Activated naive CD4-positive, alpha-beta T cell treated with anti-CD3 and anti-CD28 coated beads, Interleukin-2, amount 50 U/mL, for 72 hours (primary cell): Measurements from ENCODE around the gene TSNAXIP1. TPM values are rescaled to one million over a fixed set of nuclear protein-coding genes. Genes with fewer than 3 reads are reported as not detected.
"Not testable (repeated sequence)": the region's sequence is repeated elsewhere in the genome, so short reads cannot be mapped to it uniquely, and the experiment has no call there.

ENCODE experiments used
- ATAC-seq, 2 donors: fragments of 150-1000 bp; cut with Tn5 transposase; 2 replicates each; pipeline ENCODE4 v1.10.0; 2021; ENCODE audit warnings: mild to moderate bottlenecking in 2 of 2, moderate library complexity in 2 of 2
- DNase-seq, 2 donors: peaks; one replicate each; pipeline ENCODE4 v3.0.0; 2021 to 2022; ENCODE audit warnings: low spot score in 2 of 2
- H3K27ac Mint-ChIP-seq, 2 donors: one replicate each; pipeline ENCODE4 v1.8.0; 2022; ENCODE audit warnings: mild to moderate bottlenecking in 2 of 2, mixed read lengths in 2 of 2
- H3K36me3 Mint-ChIP-seq, 2 donors: one replicate each; pipeline ENCODE4 v1.8.0; 2022; ENCODE audit warnings: mixed read lengths in 2 of 2
- H3K9me3 Mint-ChIP-seq, 2 donors: one replicate each; pipeline ENCODE4 v1.8.0; 2022; ENCODE audit warnings: mixed read lengths in 2 of 2
- total RNA-seq, 2 donors: library from RNA; stranded (reverse); gene quantifications; one replicate each; pipeline ENCODE4 v1.2.3, GENCODE V29; 2022

Gene TSNAXIP1
- total RNA-seq, 2 donors from 2014 or later: 0.35 TPM; not detected in 1

DNA sequence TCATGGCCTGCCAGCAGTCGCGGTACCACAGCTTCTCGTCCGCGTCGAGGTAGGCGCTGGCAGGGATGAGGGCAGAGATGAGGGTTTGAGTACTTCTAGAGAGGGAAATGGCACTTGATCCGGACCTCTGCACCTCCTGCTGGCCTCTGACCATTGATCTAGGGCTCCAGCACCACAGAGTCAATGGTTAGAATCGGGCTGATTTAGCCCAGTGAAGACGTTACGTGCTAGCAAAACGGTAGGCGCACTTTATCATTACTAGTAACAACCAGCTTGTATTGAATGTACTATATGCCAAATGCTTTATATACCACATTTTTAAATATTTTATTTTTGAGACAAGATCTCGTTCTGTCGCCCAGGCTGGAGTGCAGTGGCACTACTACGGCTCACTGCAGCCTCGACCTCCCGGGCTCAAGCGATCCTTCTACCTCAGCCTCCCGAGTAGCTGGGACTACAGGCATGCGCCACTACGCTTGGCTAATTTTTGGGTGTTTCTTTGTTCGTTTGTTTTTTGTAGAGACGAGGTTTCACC, 526 bp downstream of the TSNAXIP1 start:
- peaks cover 11 to 23% of the 10 kb centered on the region in 2 donors for H3K36me3 Mint-ChIP-seq
- ATAC-seq (no peak), DNase-seq (no peak)
- H3K9me3 Mint-ChIP-seq: no peaks in the 10 kb centered on the region
- H3K27ac Mint-ChIP-seq: peak overlapping the region; percentile 86 to 99

DNA sequence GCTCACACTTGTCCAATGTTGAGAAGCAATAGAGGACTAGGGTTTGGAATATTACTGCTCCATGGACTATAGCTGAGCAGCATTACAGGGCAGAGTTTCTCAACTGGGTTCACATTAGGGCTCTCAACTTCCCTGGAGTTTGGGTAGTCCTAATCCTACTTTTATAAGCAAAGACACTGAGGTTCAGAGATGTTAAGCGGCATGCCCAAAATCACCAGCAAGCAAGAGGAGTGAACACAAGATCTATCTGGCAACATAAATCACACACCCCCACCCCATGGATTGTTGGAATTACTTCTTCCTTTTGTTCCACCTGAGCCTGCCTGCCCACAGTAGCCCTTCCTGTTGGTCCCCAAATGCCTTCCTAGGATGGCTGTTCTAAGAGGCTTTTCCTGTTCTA, 5.2 kb downstream of the TSNAXIP1 start:
- Mint-ChIP-seq H3K27ac (no peak overlapping the region), H3K36me3 (no peaks in the 10 kb centered on the region), H3K9me3 (no peaks in the 10 kb centered on the region)
- DNase-seq: no peak
- no peak for ATAC-seq

DNA sequence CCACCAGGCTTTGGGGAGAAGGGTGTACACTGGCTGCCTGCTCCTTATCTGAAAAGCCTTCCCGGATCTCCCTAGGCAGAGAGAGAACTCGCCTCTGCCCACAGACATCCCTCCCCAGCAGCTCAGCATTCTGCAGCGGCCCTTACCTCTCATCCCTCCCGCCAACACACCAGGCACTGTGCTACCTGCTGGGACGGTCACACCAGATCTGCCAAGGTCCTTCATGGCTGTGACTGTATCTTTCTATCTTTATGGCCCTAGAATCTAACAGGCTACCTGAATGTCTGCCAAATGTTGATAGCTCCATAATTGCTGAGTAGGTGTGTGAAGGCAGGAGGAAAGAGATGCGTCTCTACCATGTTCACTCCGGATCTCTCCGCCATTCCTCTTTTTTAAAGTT, 7.9 kb downstream of the TSNAXIP1 start:
- Mint-ChIP-seq H3K27ac (no peak overlapping the region), H3K9me3 (no peaks in the 10 kb centered on the region), H3K36me3 (no peaks in the 10 kb centered on the region)
- ATAC-seq (no peak), DNase-seq (no peak)

DNA sequence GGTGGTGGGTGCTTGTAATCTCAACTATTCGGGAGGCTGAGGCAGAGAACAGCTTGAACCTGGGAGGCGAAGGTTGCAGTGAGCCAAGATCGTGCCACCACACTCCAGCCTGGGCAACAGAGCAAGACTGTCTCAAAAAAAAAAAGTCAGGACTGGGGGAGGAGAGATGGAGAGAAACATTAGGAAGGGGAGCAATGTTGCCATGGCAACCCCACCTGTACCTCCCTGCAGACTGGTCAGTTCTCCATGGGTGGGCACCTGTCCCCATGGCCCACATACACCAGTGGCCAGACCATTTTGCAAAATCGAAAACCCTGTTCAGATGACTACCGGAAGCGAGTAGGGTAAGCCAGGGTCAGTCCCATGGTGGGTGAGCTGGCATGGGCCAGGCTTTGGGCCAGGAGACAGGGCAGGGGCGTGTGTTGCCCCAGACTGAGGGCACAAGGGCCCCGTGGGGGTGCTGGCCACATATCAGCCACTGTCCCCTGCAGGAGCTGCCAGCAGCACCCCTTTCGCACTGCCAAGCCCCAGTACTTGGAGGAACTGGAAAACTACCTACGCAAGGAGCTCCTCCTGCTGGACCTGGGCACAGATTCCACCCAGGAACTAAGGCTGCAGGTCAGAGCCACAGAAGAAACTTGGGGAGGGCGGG, 14.0 kb downstream of the TSNAXIP1 start:
- Mint-ChIP-seq H3K27ac (peak overlapping the region in 1 of 2 donors; percentile 79), H3K36me3 (no peaks in the 10 kb centered on the region), H3K9me3 (no peaks in the 10 kb centered on the region)
- no peak for DNase-seq
- no peak for ATAC-seq

DNA sequence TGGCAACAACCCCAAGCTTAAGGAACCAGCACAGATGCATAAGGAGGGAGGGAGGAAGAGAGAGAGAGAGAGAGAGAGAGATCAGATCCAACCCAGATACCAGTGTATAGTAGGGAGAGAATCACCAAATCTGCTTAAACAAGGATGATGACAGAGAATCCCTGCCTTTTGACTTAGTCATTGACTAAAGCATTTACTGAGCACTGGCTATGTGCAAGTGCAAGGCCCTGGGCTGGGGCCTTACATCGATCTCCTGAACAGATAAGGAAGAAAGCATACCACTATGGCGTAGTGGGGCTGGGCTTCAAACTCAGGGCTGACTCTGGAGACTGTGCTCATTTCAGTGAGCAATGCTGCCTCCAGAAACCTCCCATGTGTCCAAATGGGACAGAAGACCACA, 15.8 kb downstream of the TSNAXIP1 start:
- no peak for ATAC-seq
- H3K9me3 Mint-ChIP-seq: no peaks in the 10 kb centered on the region
- peak overlapping the region in 1 of 2 donors; percentile 18 for H3K27ac Mint-ChIP-seq
- no peaks in the 10 kb centered on the region for H3K36me3 Mint-ChIP-seq
- DNase-seq: no peak

DNA sequence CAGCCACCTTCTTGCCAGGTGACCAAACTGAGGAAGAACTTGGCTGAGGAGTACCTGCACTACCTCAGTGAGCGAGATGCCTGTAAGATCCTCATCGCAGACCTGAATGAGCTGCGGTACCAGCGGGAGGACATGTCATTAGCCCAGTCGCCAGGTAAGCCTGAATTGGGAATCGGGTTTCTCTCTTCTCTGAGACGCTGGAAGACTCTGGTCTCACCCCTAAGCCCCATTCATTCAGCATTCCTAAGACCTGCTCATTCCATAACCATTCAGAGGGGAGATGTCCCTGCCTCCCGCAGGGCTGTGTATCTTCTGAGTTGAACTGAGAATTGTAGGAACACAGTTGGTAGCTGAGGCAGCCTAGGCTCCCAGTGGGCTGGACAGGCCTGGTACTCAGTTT, 18.4 kb downstream of the TSNAXIP1 start:
- no peaks in the 10 kb centered on the region for H3K9me3 Mint-ChIP-seq
- DNase-seq (no peak), ATAC-seq (no peak)
- no peak overlapping the region for H3K27ac Mint-ChIP-seq
- no peaks in the 10 kb centered on the region for H3K36me3 Mint-ChIP-seq

DNA sequence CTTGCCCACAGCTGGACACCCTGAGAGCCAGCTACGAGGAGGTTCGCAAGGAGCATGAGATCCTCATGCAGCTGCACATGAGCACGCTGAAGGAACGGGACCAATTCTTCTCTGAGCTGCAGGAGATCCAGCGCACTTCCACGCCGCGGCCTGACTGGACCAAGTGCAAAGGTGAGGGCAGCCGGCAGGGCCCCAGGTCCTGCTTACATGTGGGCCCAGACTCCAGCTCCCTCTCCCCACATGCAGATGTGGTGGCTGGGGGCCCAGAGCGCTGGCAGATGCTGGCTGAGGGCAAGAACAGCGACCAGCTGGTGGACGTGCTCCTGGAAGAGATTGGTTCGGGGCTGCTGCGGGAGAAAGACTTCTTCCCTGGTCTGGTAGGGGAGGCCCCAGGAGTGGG, 19.2 kb downstream of the TSNAXIP1 start:
- H3K27ac Mint-ChIP-seq: no peak overlapping the region
- no peak for ATAC-seq
- DNase-seq: no peak
- H3K36me3 Mint-ChIP-seq: no peaks in the 10 kb centered on the region
- no peaks in the 10 kb centered on the region for H3K9me3 Mint-ChIP-seq

DNA sequence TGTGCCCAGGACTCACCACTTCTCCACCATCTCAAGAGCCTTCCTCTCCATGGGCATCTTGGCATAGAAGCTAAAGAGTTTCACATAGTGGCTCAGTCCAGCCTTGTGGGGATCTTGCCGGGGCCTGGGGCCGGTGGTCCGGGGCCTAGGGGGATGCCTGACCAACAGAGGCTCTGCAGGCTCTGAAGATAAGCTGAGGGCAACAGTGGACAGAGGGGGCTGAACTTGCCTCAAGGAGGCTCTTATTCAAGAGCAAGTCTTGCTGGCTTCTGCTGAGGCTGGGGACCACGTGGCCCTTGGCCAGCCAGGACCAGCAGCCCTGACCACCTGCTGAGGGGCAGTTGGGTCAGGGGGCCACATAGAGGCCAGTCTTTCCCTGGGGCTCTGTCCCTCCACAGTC, 22.0 kb downstream of the TSNAXIP1 start:
- DNase-seq: no peak
- H3K9me3 Mint-ChIP-seq: no peaks in the 10 kb centered on the region
- ATAC-seq: no peak

DNA sequence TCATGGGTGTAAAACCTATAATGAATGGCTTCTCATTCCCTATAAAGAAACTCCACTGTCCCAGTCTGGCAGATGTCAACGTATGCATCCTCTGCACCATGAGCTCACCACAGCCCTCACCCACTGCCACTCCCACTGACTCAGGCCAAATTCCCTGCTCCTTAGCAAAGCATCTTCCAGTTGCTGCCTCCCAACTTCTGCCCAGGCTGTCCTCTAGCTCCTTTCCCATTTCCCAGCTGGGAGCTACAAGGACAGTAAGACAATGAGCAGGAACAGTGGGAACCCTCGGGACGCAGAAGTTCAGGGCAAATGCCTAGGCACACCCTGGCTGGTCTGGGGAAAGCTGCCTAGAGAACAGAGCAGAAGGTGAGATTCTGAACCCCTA, 26.3 kb downstream of the TSNAXIP1 start:
- Mint-ChIP-seq H3K27ac (peak overlapping the region; percentile 86 to 96), H3K9me3 (no peaks in the 10 kb centered on the region), H3K36me3 (peaks cover 0 to 6% of the 10 kb centered on the region in 2 donors)
- no peak for ATAC-seq
- no peak for DNase-seq

More for the DNA sequence above, 22.0 kb downstream of the TSNAXIP1 start:
- peaks cover 0 to 4% of the 10 kb centered on the region in 2 donors for H3K36me3 Mint-ChIP-seq
- peak overlapping the region in 1 of 2 donors; percentile 85 for H3K27ac Mint-ChIP-seq

DNA sequence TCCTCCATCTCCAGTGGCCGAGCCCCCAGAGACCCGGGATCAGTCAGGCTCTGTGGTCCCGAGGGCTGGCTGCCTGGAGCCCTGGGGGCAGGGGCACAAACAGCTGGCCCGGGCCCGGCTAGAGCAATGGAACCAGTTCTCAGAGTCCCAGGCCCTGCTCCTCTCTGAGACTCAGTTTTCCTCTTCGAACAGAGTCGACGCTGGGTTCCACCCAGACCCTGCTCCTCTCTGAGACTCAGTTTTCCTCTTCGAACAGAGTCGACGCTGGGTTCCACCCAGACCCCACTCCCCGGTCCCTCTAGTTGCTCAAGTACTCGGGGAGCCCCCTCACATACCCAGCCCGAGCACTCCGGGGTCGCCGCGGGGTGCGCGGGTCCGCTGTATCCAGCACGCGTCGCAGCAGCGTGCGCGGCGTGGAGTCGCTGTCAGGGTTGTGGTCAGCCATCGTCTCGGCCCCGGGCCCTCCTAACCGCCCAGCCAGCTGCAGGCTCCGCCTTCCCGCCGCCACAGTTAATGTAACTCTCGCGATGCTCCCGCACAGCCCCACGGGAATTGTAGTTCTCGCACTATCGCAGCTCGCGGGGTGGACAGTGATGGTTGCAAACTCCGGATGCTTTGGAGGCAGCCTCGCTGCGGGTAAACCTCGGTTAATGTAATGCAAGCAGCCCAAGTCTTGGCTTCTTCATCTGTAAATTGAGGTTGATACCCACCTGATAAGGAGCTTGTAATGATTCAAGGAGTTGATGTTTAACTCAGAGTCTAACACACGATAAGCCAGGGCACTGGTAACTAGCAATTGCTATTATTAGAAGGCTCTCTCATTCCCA, 26.9 kb downstream of the TSNAXIP1 start:
- DNase-seq (peak; percentile 92 to 95), ATAC-seq (peak; percentile 99 to 100)
- Mint-ChIP-seq H3K36me3 (peaks cover 0 to 6% of the 10 kb centered on the region in 2 donors), H3K27ac (peak overlapping the region; percentile 86 to 96), H3K9me3 (no peaks in the 10 kb centered on the region)

DNA sequence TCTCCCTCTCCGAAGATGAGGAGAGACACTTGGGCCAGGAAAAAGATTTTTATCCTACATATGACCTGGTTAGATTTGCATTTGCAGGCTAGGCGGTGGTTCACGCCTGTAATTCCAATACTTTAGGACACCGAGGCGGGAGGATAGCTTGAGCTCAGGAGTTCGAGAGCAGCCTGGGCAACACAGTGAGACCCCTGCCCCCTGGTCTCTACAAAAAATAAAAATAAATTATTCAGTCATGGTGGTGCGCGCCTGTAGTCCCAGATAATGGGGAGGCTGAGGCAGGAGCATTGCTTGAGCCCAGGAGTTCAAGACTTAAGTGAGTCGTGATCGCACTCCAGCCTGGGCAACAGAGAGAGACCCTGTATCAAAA, 27.5 kb downstream of the TSNAXIP1 start:
- no peak for ATAC-seq
- no peak for DNase-seq
- Mint-ChIP-seq H3K36me3 (peaks cover 0 to 6% of the 10 kb centered on the region in 2 donors), H3K9me3 (no peaks in the 10 kb centered on the region), H3K27ac (peak overlapping the region in 1 of 2 donors; percentile 96)

DNA sequence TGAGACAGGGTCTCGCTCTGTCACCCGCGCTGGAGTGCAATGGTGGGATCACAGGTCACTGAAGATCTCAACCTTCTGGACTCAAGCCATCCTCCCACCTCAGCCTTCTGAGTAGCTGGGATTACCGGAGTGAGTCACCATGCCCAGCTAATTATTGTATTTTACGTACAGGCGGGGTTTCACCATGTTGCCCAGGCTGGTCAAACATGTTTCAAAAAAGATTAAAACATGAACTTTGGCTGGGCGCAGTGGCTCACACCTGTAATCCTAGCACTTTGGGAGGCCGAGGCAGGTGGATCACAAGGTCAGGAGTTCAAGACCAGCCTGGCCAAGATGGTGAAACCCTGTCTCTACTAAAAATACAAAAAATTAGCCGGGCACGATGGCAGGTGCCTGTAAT, 30.5 kb downstream of the TSNAXIP1 start:
- ATAC-seq, H3K9me3 Mint-ChIP-seq, DNase-seq, H3K27ac Mint-ChIP-seq, H3K36me3 Mint-ChIP-seq: not testable (repeated sequence)

DNA sequence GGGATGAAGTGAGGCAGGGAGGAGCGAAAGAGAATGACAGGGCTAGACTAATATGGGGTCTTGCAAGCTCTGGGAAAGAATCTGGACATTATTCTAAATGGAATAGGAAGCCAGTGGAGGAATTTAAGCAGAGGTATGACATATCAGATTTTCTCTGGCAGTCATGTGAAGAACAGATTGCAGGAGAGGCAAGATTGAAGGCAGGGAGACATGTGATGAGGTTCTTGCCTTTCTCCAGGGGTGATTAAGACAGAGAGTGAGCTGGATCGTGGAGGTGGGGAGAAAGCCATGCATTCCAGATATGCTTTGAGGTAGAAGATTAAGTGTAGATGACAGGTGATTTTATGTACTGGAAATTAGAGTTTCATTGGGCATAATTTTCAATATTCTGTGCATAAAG, 31.1 kb downstream of the TSNAXIP1 start:
- Mint-ChIP-seq H3K9me3 (no peaks in the 10 kb centered on the region), H3K27ac (no peak overlapping the region), H3K36me3 (peaks cover 2 to 10% of the 10 kb centered on the region in 2 donors)
- DNase-seq: no peak
- ATAC-seq: no peak

DNA sequence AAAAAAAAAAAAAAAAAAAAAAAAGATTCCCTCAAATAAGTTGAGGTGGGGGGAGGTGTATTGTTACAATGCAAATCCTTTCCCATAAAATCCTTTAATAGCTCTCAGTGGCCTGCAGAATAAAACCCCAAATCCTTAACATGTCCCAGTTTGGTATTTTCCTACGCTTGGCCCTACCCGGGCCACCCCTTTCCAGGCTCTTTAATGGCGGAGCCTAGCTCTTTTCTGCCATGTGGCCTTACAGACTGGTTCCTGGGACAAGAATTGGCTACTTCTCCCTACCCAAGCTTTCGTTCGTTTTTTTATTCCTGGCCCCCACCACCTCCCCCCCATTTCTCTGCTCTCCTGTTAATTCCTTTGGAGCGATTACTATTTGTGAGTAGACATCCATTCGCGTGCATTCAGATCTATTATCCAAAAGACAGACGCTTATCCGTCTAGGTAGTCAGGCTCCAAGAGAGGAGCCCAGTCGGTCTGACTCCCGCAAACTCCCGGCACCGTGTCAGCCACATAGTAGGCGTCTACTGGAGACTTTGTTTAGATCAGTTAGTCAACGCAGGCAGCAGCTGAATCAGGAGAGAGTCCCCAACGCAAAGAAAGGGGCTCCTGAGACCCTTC, 34.6 kb downstream of the TSNAXIP1 start:
- ATAC-seq: no peak
- Mint-ChIP-seq H3K27ac (peak overlapping the region; percentile 90 to 96), H3K36me3 (peaks cover 19 to 27% of the 10 kb centered on the region in 2 donors), H3K9me3 (no peaks in the 10 kb centered on the region)
- no peak for DNase-seq

DNA sequence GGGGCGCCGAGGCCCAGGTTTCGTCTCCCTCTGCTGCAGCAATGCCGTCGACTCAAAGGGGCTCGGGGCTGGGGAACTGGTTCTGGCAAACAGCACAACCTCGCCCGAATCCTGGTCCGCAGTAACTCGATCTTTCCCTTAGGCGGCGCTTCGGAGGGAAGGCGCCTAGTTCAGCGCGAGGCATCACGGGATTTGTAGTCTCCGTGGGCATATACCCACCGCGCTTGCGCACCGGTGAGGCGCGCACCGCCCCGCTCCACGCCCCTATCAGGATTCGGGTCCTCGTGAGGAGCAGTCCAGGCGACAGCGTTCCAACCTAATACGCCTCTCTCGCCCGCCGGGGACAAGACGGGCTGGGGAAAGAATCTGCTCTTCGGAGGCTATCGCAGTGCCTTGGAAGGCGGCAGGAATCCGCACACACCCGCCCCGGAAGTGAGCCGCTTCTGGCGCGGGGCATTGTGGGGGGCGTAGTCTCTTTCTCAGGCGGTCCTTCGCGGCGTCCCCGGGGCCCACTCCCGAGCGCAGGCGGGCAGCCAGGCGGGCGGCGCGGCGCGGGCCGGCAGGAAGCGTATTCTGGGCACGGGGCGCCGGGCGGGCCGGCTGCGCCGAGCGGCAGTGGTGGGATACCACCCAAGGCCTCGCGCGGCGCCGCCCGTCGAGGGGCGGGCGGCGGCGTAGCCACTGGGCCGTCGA, 35.3 kb downstream of the TSNAXIP1 start, which contains the start of gene THAP11:
Gene THAP11 (plus strand): TSS at position 505 of the 693 bp plus-strand sequence. CDS start 235 bp downstream, outside the sequence.
- Mint-ChIP-seq H3K27ac (peak within 1 kb of the TSS; percentile 90 to 97), H3K36me3 (peaks cover 19 to 27% of the 10 kb centered on the region in 2 donors), H3K9me3 (no peaks in the 10 kb centered on the region)
- peak; percentile 52 to 61 for ATAC-seq
- peak; percentile 96 for DNase-seq

DNA sequence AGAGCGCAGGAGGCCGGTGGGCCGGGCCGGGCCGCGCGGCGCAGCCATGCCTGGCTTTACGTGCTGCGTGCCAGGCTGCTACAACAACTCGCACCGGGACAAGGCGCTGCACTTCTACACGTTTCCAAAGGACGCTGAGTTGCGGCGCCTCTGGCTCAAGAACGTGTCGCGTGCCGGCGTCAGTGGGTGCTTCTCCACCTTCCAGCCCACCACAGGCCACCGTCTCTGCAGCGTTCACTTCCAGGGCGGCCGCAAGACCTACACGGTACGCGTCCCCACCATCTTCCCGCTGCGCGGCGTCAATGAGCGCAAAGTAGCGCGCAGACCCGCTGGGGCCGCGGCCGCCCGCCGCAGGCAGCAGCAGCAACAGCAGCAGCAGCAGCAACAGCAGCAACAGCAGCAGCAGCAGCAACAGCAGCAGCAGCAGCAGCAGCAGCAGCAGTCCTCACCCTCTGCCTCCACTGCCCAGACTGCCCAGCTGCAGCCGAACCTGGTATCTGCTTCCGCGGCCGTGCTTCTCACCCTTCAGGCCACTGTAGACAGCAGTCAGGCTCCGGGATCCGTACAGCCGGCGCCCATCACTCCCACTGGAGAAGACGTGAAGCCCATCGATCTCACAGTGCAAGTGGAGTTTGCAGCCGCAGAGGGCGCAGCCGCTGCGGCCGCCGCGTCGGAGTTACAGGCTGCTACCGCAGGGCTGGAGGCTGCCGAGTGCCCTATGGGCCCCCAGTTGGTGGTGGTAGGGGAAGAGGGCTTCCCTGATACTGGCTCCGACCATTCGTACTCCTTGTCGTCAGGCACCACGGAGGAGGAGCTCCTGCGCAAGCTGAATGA, 36.0 kb downstream of the TSNAXIP1 start:
- ATAC-seq (peak; percentile 5 to 36), DNase-seq (peak; percentile 61 to 68)
- H3K9me3 Mint-ChIP-seq: no peaks in the 10 kb centered on the region
- H3K36me3 Mint-ChIP-seq: peaks cover 19 to 30% of the 10 kb centered on the region in 2 donors
- peak overlapping the region; percentile 90 to 97 for H3K27ac Mint-ChIP-seq
